HFF-Myc (cell line): ENCODE results near the gene TANC1.

Experiments
- DNase-seq: peaks from one replicate; pipeline ENCODE4 v3.0.0-alpha.2; 2011; ENCODE audit warnings: low read depth; ENCODE audit errors: extremely low read depth
- H3K4me3 ChIP-seq: replicated peaks from 2 replicates; pipeline ENCODE4 v1.5.1; 2011; ENCODE audit warnings: low read depth, mild to moderate bottlenecking, control low read depth, low read length
- CTCF ChIP-seq: IDR thresholded peaks from 2 replicates; pipeline ENCODE4 v1.5.1; 2012; ENCODE audit warnings: mild to moderate bottlenecking, low read depth, low read length, control low read depth; ENCODE audit errors: missing control alignments

The TANC1 gene

GRCh38 chr2:159052157-159052601 lies 83.7 kb downstream of the TANC1 start:
- no peak overlapping the region for H3K4me3 ChIP-seq
- no peak for TF ChIP-seq CTCF
- DNase-seq: no peak

- no peak for TF ChIP-seq CTCF
- no peak for DNase-seq
- no peak overlapping the region for H3K4me3 ChIP-seq
Measured at GRCh38 chr2:159053161-159054031, 85.0 kb downstream of the TANC1 start.

- no peak for DNase-seq
- H3K4me3 ChIP-seq: no peak overlapping the region
- no peak for TF ChIP-seq CTCF
Measured at GRCh38 chr2:159054032-159054334, 85.5 kb downstream of the TANC1 start.

GRCh38 chr2:159054985-159055384 lies 86.5 kb downstream of the TANC1 start:
- DNase-seq: no peak
- no peak for TF ChIP-seq CTCF
- no peak overlapping the region for H3K4me3 ChIP-seq

- no peak overlapping the region for H3K4me3 ChIP-seq
- DNase-seq: no peak
- no peak for TF ChIP-seq CTCF
Measured at GRCh38 chr2:159060518-159060917, 92.1 kb downstream of the TANC1 start.

- TF ChIP-seq CTCF: no peak
- H3K4me3 ChIP-seq: no peak overlapping the region
- DNase-seq: no peak
Measured at GRCh38 chr2:159063677-159064076, 95.2 kb downstream of the TANC1 start.
